ENCODE measurements around the gene ZDHHC7. TPM values are rescaled to one million over a fixed set of nuclear protein-coding genes. Genes with fewer than 3 reads are reported as not detected.
A peak's percentile ranks its signal among the peaks of the same experiment; 100 is the strongest.

Gene ZDHHC7
- total RNA-seq, 1 donor from 2014 or later, result 67.3 TPM

GRCh38 chr16:84985079-84986065, 26.0 kb downstream of the ZDHHC7 start:
- H3K4me3 Mint-ChIP-seq (ENCODE audit: low read depth), result no peak overlapping the region
- no peaks in the 10 kb centered on the region for H3K27me3 Mint-ChIP-seq
- DNase-seq (ENCODE audit: low spot score, unreplicated experiment), result no peak
- peaks cover 49% of the 10 kb centered on the region for H3K36me3 Mint-ChIP-seq (ENCODE audit: insufficient read depth)
- no peaks in the 10 kb centered on the region for H3K9me3 Mint-ChIP-seq (ENCODE audit: low read depth)
- H3K27ac Mint-ChIP-seq, result no peak overlapping the region
- H3K4me1 Mint-ChIP-seq (ENCODE audit: low read depth), result peaks cover 13% of the 10 kb centered on the region
- no peak for TF ChIP-seq CTCF (IDR thresholded peaks at IDR 0.05; ENCODE audit: unreplicated experiment)

GRCh38 chr16:84982434-84982833, 28.9 kb downstream of the ZDHHC7 start:
- H3K27me3 Mint-ChIP-seq, result no peaks in the 10 kb centered on the region
- H3K27ac Mint-ChIP-seq, result peak overlapping the region; percentile 89
- peak; percentile 37 for TF ChIP-seq CTCF (IDR thresholded peaks at IDR 0.05; ENCODE audit: unreplicated experiment)
- no peaks in the 10 kb centered on the region for H3K9me3 Mint-ChIP-seq (ENCODE audit: low read depth)
- no peak overlapping the region for H3K4me3 Mint-ChIP-seq (ENCODE audit: low read depth)
- H3K4me1 Mint-ChIP-seq (ENCODE audit: low read depth), result peaks cover 13% of the 10 kb centered on the region
- H3K36me3 Mint-ChIP-seq (ENCODE audit: insufficient read depth), result peaks cover 38% of the 10 kb centered on the region
- no peak for DNase-seq (ENCODE audit: low spot score, unreplicated experiment)

GRCh38 chr16:84979516-84979915, 31.8 kb downstream of the ZDHHC7 start:
- no peak overlapping the region for H3K27ac Mint-ChIP-seq

GRCh38 chr16:84976644-84977400, 34.5 kb downstream of the ZDHHC7 start:
- DNase-seq (ENCODE audit: low spot score, unreplicated experiment), result no peak
- no peaks in the 10 kb centered on the region for H3K9me3 Mint-ChIP-seq (ENCODE audit: low read depth)
- no peak overlapping the region for H3K4me3 Mint-ChIP-seq (ENCODE audit: low read depth)
- peak overlapping the region; percentile 33 for H3K27ac Mint-ChIP-seq
- TF ChIP-seq CTCF (IDR thresholded peaks at IDR 0.05; ENCODE audit: unreplicated experiment), result no peak
- H3K27me3 Mint-ChIP-seq, result no peaks in the 10 kb centered on the region
- H3K4me1 Mint-ChIP-seq (ENCODE audit: low read depth), result peaks cover 1% of the 10 kb centered on the region
- peaks cover 29% of the 10 kb centered on the region for H3K36me3 Mint-ChIP-seq (ENCODE audit: insufficient read depth)

More at GRCh38 chr16:84979516-84979915, 31.8 kb downstream of the ZDHHC7 start:
- H3K4me1 Mint-ChIP-seq (ENCODE audit: low read depth), result peaks cover 11% of the 10 kb centered on the region
- peaks cover 33% of the 10 kb centered on the region for H3K36me3 Mint-ChIP-seq (ENCODE audit: insufficient read depth)
- H3K4me3 Mint-ChIP-seq (ENCODE audit: low read depth), result no peak overlapping the region
- DNase-seq (ENCODE audit: low spot score, unreplicated experiment), result no peak
- H3K27me3 Mint-ChIP-seq, result no peaks in the 10 kb centered on the region
- no peaks in the 10 kb centered on the region for H3K9me3 Mint-ChIP-seq (ENCODE audit: low read depth)
- TF ChIP-seq CTCF (IDR thresholded peaks at IDR 0.05; ENCODE audit: unreplicated experiment), result no peak

- no peak overlapping the region for H3K27ac Mint-ChIP-seq
- TF ChIP-seq CTCF (IDR thresholded peaks at IDR 0.05; ENCODE audit: unreplicated experiment), result no peak
- no peaks in the 10 kb centered on the region for H3K9me3 Mint-ChIP-seq (ENCODE audit: low read depth)
- peaks cover 1% of the 10 kb centered on the region for H3K4me1 Mint-ChIP-seq (ENCODE audit: low read depth)
- no peak for DNase-seq (ENCODE audit: low spot score, unreplicated experiment)
- H3K27me3 Mint-ChIP-seq, result no peaks in the 10 kb centered on the region
- H3K36me3 Mint-ChIP-seq (ENCODE audit: insufficient read depth), result peaks cover 18% of the 10 kb centered on the region
- H3K4me3 Mint-ChIP-seq (ENCODE audit: low read depth), result no peak overlapping the region
Measured at GRCh38 chr16:84975522-84975921, 35.8 kb downstream of the ZDHHC7 start.

Measured in progenitor cell of endocrine pancreas (in vitro differentiated cells).